ENCODE results near the gene THAP6. TPM values are rescaled to one million over a fixed set of nuclear protein-coding genes. Genes with fewer than 3 reads are reported as not detected.

The THAP6 gene, protein sequence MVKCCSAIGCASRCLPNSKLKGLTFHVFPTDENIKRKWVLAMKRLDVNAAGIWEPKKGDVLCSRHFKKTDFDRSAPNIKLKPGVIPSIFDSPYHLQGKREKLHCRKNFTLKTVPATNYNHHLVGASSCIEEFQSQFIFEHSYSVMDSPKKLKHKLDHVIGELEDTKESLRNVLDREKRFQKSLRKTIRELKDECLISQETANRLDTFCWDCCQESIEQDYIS
- 10 to 100 TPM; 20.2 to 24.1 (median 21.8) TPM for total RNA-seq
- total RNA-seq (2013): 39.9 TPM

- intact Hi-C loops (cut with micrococcal nuclease): loop anchor here (1.0 to 2.0 kb wide), 2 partner anchors 159 to 210 kb away; partner anchors contain the start of genes G3BP2 and USO1
- peaks cover 7 to 37% of the 10 kb centered on the region in 2 donors for H3K4me1 Mint-ChIP-seq
- H3K27ac Mint-ChIP-seq: no peak within 1 kb of the TSS
- peak; percentile 89 to 97 for DNase-seq
- peak within 1 kb of the TSS; percentile 95 for H3K4me3 ChIP-seq (ENCODE audit: low read length)
- peaks cover 19% of the 10 kb centered on the region for H3K36me3 ChIP-seq (ENCODE audit: control insufficient read depth, insufficient read depth, low read length)
- H3K9me3 ChIP-seq (ENCODE audit: control insufficient read depth, insufficient read depth, low read length): no peaks in the 10 kb centered on the region
- TF ChIP-seq, protein P1, sequence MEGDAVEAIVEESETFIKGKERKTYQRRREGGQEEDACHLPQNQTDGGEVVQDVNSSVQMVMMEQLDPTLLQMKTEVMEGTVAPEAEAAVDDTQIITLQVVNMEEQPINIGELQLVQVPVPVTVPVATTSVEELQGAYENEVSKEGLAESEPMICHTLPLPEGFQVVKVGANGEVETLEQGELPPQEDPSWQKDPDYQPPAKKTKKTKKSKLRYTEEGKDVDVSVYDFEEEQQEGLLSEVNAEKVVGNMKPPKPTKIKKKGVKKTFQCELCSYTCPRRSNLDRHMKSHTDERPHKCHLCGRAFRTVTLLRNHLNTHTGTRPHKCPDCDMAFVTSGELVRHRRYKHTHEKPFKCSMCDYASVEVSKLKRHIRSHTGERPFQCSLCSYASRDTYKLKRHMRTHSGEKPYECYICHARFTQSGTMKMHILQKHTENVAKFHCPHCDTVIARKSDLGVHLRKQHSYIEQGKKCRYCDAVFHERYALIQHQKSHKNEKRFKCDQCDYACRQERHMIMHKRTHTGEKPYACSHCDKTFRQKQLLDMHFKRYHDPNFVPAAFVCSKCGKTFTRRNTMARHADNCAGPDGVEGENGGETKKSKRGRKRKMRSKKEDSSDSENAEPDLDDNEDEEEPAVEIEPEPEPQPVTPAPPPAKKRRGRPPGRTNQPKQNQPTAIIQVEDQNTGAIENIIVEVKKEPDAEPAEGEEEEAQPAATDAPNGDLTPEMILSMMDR (IDR thresholded peaks at IDR 0.05): no peak
- WGBS (ENCODE audit: insufficient coverage): under 1% methylated on average over 60 of the region's 61 CpGs
- H3K4me3 Mint-ChIP-seq: no peak within 1 kb of the TSS
- no peaks in the 10 kb centered on the region for H3K9me3 Mint-ChIP-seq
- no peaks in the 10 kb centered on the region for H3K27me3 ChIP-seq (ENCODE audit: control insufficient read depth, insufficient read depth, low read length)
- H3K4me1 ChIP-seq (ENCODE audit: control insufficient read depth, insufficient read depth, low read length): peaks cover 20% of the 10 kb centered on the region
- peak within 1 kb of the TSS; percentile 98 for H3K27ac ChIP-seq (ENCODE audit: low read length)
- ATAC-seq: peak; percentile 80 to 91 (median 87)
- no peaks in the 10 kb centered on the region for H3K27me3 Mint-ChIP-seq (ENCODE audit: low read depth in 2 of 2)
- H3K36me3 Mint-ChIP-seq: no peaks in the 10 kb centered on the region
Measured at GRCh38 chr4:75514131-75514948, at the start of gene THAP6, which contains the start of gene RCHY1. TSS of gene THAP6 (plus strand) at chr4:75514473. CDS start at chr4:75515453, 980 bp downstream. TSS of gene RCHY1 (minus strand) at chr4:75514403. CDS start at chr4:75514286, 117 bp downstream.

DNA sequence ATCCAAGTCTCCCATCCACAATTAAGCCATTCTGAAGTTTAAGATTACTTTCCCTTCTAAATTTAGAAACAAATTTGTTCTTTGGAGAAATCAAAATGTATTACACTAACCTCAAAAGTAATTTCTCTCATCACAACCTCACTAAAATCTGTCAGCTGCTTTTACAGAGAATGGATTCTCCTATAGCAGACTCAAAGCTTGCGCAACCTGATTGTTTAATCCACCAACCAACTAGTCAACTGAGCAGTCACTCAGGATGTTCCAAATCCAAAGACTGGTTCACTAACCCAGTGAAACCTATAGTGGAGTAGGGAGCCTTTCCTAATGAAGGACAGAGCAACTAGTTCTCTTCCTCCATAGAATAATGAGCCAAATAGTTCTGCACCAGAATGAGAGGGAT is 44.4 kb upstream of the THAP6 start:
- TF ChIP-seq, protein P1 (IDR thresholded peaks at IDR 0.05): no peak
- H3K27me3 ChIP-seq (ENCODE audit: control insufficient read depth, insufficient read depth, low read length): no peaks in the 10 kb centered on the region
- no peak overlapping the region for H3K4me3 ChIP-seq (ENCODE audit: low read length)
- no peaks in the 10 kb centered on the region for H3K9me3 Mint-ChIP-seq
- no peak overlapping the region for H3K4me3 Mint-ChIP-seq
- H3K36me3 Mint-ChIP-seq: peaks cover 2% of the 10 kb centered on the region
- H3K27ac Mint-ChIP-seq: no peak overlapping the region
- H3K27ac ChIP-seq (ENCODE audit: low read length): no peak overlapping the region
- 100% methylated on average over 1 of the region's 1 CpG for WGBS (ENCODE audit: insufficient coverage)
- H3K4me1 ChIP-seq (ENCODE audit: control insufficient read depth, insufficient read depth, low read length): no peaks in the 10 kb centered on the region
- peaks cover 2% of the 10 kb centered on the region for H3K36me3 ChIP-seq (ENCODE audit: control insufficient read depth, insufficient read depth, low read length)
- peaks cover 0 to 3% of the 10 kb centered on the region in 2 donors for H3K27me3 Mint-ChIP-seq (ENCODE audit: low read depth in 2 of 2)
- no peak for ATAC-seq
- intact Hi-C loops (cut with micrococcal nuclease): no loop called here
- H3K9me3 ChIP-seq (ENCODE audit: control insufficient read depth, insufficient read depth, low read length): no peaks in the 10 kb centered on the region
- peaks cover 0 to 6% of the 10 kb centered on the region in 2 donors for H3K4me1 Mint-ChIP-seq
- no peak for DNase-seq

GRCh38 chr4:75470738-75471137 is 43.5 kb upstream of the THAP6 start:
- Mint-ChIP-seq H3K9me3 (no peaks in the 10 kb centered on the region), H3K4me1 (peaks cover 7 to 12% of the 10 kb centered on the region in 2 donors), H3K27ac (peak overlapping the region in 1 of 2 donors; percentile 41), H3K27me3 (ENCODE audit: low read depth in 2 of 2) (no peaks in the 10 kb centered on the region), H3K36me3 (no peaks in the 10 kb centered on the region), H3K4me3 (no peak overlapping the region)
- Histone ChIP-seq H3K9me3 (ENCODE audit: control insufficient read depth, insufficient read depth, low read length) (no peaks in the 10 kb centered on the region), H3K4me1 (ENCODE audit: control insufficient read depth, insufficient read depth, low read length) (no peaks in the 10 kb centered on the region), H3K27ac (ENCODE audit: low read length) (no peak overlapping the region), H3K27me3 (ENCODE audit: control insufficient read depth, insufficient read depth, low read length) (no peaks in the 10 kb centered on the region), H3K4me3 (ENCODE audit: low read length) (no peak overlapping the region), H3K36me3 (ENCODE audit: control insufficient read depth, insufficient read depth, low read length) (peaks cover 2% of the 10 kb centered on the region)
- intact Hi-C loops (cut with micrococcal nuclease): no loop called here
- TF ChIP-seq, protein P1 (IDR thresholded peaks at IDR 0.05): no peak
- no peak for ATAC-seq
- no CpG with 5 or more reads among the region's 1 CpG for WGBS (ENCODE audit: insufficient coverage)
- no peak for DNase-seq
